Neuron (in vitro differentiated cells): ENCODE measurements around the gene DUSP7.
"Not testable (repeated sequence)": the region's sequence is repeated elsewhere in the genome, so short reads cannot be mapped to it uniquely, and the experiment has no call there.

ENCODE experiments used
- H2AFZ ChIP-seq: one replicate; pipeline ENCODE4 v1.6.1; 2013; ENCODE audit warnings: low read depth, mild to moderate bottlenecking, inconsistent platforms, low read length, moderate library complexity
- H3K27me3 ChIP-seq: one replicate; pipeline ENCODE4 v1.6.1; 2013; ENCODE audit warnings: low read length; ENCODE audit not compliant: insufficient read depth
- H3K36me3 ChIP-seq: one replicate; pipeline ENCODE4 v1.6.1; 2013; ENCODE audit warnings: low read length; ENCODE audit not compliant: insufficient read depth
- H3K4me1 ChIP-seq: one replicate; pipeline ENCODE4 v1.6.1; 2013; ENCODE audit warnings: low read length; ENCODE audit not compliant: insufficient read depth
- H3K4me3 ChIP-seq: 2 replicates; pipeline ENCODE4 v1.5.1; 2013; ENCODE audit warnings: mild to moderate bottlenecking, low read length, moderate library complexity
- H3K9me3 ChIP-seq: one replicate; pipeline ENCODE4 v1.6.1; 2013; ENCODE audit warnings: low read length

Gene DUSP7

DNA sequence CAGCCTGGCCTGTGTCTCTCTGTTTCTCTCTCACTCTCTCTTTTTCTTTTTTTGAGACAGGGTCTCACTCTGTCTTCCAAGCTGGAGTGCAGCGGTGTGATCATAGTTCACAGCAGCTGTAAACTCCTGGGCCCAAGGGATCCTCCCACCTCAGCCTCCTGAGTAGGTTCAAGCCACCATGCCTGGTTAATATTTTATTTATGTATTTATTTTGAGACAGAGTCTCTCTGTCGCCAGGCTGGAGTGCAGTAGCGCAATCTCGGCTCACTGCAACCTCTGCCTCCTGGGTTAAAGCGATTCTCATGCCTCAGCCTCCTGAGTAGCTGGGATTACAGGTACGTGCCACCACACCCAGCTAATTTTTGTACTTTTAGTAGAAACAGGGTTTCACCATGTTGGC lies 22.6 kb downstream of the DUSP7 start:
- H3K9me3 ChIP-seq, H3K4me3 ChIP-seq, H3K4me1 ChIP-seq, H3K36me3 ChIP-seq, H2AFZ ChIP-seq: not testable (repeated sequence)
- peaks cover 19% of the 10 kb centered on the region for H3K27me3 ChIP-seq

DNA sequence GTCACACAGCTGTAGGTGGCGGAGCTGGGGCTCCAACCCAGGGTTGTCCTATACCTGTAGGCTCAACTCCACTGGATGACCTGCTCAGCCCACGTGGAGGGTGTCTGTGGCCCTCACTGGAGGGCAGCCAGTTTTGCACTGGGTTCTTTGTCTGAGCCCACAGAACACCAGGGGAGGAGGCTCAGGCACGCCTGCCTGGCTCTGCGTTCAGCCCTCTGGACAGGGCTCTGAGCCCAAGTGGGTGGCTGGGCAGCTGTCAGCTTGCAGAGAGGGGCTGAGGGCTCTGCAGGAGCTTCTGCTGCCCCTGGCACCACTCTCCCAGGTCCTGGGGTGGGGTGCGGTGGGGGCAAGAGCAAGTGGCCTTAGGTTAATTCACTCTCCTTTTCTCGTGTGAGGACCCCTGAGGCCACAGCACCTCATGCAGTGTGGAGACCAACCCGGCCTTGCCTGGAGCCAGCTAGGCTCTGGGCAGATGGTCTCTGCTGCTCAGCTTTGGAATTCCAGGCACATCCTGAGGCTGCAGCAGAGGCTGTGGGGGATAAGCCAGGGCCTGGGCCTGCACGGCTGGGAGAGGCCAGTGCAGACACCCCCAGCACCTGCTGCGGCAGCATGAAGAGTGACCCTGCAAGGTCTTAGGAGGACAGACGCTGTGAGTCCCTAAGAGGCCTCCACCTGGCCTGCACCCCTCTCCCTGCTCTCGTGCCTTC lies 23.5 kb downstream of the DUSP7 start:
- H3K4me3 ChIP-seq: no peak overlapping the region
- peaks cover 3% of the 10 kb centered on the region for H3K9me3 ChIP-seq
- no peak overlapping the region for H2AFZ ChIP-seq
- peaks cover 13% of the 10 kb centered on the region for H3K27me3 ChIP-seq
- H3K4me1 ChIP-seq: peaks cover 2% of the 10 kb centered on the region
- H3K36me3 ChIP-seq: no peaks in the 10 kb centered on the region

DNA sequence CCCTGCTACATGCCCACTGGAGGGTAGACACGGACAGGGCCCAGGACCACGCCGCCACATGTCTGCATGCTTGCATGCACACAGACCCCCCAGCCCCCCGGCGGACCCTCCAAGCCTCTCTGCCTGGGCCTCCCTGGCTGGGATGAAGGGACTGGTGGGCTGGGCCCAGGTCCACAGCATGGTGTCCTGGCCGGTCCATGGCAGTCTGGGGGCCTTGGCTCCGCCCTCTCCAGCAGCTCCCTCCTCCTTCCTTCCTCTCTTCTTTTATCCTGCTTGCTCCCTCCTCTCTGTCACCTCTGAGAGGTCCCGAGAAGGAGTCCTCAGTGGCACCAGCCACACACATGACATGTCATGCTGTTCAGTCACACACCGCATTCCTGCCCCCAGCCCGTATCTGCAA lies 24.5 kb downstream of the DUSP7 start:
- Histone ChIP-seq H2AFZ (no peak overlapping the region), H3K27me3 (peaks cover 9% of the 10 kb centered on the region), H3K4me1 (peaks cover 2% of the 10 kb centered on the region), H3K36me3 (no peaks in the 10 kb centered on the region), H3K4me3 (no peak overlapping the region), H3K9me3 (peaks cover 3% of the 10 kb centered on the region)

DNA sequence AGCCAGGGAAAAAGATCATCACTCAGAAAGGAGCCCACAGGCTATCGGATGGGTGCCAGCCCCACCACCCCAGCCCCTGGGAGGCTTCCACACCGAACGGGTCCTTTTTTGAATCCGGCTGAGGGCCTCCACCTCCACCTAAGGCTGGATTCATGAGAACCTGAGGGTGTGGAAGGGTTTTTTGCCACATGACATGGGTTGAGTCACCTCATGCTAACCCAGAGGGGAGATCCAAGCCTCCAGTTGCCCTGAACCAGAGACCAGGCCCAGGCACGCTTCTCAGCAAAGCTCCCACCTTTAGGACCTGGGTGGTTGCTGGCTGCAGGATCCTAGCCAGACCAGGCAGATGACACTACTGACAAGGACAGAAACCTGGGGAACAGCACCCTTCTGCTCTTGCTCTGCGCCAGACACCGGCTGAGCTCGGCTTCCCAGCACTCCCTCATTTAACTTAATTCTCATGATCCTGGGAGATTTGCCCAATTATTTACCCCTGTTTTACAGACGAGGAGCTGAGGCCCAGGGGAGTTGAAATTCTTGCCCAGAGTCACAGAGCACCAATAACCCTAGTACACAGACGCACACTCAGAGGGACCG lies 25.6 kb downstream of the DUSP7 start:
- H3K36me3 ChIP-seq: no peaks in the 10 kb centered on the region
- peaks cover 3% of the 10 kb centered on the region for H3K9me3 ChIP-seq
- H3K4me3 ChIP-seq: no peak overlapping the region
- peaks cover 5% of the 10 kb centered on the region for H3K27me3 ChIP-seq
- H2AFZ ChIP-seq: no peak overlapping the region
- H3K4me1 ChIP-seq: peaks cover 2% of the 10 kb centered on the region

DNA sequence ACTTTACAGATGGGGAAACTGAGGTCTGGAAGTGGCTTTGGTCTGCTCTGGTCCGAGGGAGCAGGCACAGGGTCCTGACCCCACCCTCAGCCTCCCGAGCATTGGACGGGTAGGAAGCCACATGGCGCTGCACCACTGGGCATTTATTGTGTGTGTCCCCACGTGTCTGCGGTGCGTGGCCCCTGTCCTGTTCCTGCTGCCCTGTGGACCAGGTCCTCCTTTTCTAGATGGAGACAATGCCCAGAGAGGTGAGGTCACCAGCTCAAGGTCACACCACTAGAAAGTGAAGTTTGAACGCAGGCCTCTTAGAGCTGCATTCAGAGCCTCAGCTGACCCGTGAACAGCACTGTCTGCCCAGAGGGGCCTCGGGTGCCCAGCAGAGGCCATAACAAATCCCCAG lies 26.8 kb downstream of the DUSP7 start:
- H3K4me1 ChIP-seq: peaks cover 2% of the 10 kb centered on the region
- H3K9me3 ChIP-seq: peaks cover 3% of the 10 kb centered on the region
- no peaks in the 10 kb centered on the region for H3K36me3 ChIP-seq
- peaks cover 9% of the 10 kb centered on the region for H3K27me3 ChIP-seq
- no peak overlapping the region for H3K4me3 ChIP-seq
- H2AFZ ChIP-seq: no peak overlapping the region

DNA sequence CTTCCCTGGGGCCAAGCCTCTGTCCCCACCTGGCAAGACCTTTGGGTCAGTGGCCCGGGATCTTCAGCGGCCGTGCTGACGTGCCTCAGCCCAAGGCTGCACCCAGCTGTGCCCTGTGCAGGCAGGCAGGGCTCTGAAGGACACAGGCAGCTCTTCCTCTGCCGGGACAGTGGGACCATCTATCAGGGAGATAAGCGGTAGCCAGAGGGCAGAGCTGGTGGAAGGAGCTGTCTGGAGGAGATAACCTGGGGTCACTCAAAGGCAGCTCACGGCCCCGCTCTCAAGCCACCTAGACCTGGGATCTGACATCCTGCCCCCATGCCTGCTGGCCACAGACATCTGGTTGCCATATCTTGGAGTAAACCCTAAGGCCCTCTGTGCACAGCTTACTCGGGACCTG lies 27.3 kb downstream of the DUSP7 start:
- Histone ChIP-seq H2AFZ (no peak overlapping the region), H3K27me3 (peaks cover 9% of the 10 kb centered on the region), H3K4me1 (peaks cover 2% of the 10 kb centered on the region), H3K4me3 (no peak overlapping the region), H3K9me3 (peaks cover 3% of the 10 kb centered on the region), H3K36me3 (no peaks in the 10 kb centered on the region)

DNA sequence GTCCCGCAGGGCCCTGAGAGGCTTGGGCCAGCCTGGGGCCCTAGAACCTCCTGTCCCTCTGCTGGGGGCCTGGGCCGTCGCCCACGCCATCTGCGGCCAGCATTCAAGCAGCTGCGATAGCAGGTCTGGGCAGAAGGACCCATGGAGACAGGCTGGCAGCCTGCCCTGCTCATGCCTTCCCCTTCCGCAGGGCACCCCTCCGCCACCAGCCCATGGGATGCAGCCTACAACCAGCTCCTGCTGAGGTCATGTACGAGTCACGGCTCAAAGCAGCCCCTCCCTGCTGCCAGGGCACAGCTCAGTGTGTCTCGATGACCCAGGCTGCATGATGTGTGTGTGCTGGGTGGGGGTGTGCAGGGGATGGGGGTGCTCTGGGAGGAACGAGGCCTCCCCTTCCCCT lies 27.8 kb downstream of the DUSP7 start:
- Histone ChIP-seq H3K9me3 (peaks cover 3% of the 10 kb centered on the region), H2AFZ (no peak overlapping the region), H3K36me3 (no peaks in the 10 kb centered on the region), H3K4me3 (no peak overlapping the region), H3K27me3 (peaks cover 9% of the 10 kb centered on the region), H3K4me1 (peaks cover 2% of the 10 kb centered on the region)

DNA sequence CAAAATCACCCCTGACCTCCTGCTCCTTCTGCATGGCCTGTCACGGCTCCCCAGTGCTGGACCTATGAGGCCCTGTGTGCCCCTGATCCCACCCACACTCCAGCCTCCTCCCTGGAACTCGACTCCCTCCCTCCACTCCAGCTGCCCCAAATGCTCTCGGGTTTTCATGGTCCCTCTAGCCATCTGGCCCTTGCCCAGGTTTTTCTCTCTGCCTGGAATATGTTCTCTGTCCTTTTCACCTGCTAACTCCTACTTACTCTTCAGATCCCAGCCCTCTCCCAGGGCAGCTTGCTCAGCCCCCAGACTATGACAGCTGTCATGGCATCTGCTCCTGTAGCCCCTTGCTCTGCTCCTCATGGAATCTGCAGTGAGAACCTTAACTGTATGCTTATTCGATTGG lies 30.3 kb downstream of the DUSP7 start:
- Histone ChIP-seq H3K4me3 (no peak overlapping the region), H2AFZ (no peak overlapping the region), H3K4me1 (no peaks in the 10 kb centered on the region), H3K27me3 (peaks cover 9% of the 10 kb centered on the region), H3K36me3 (no peaks in the 10 kb centered on the region), H3K9me3 (no peaks in the 10 kb centered on the region)

DNA sequence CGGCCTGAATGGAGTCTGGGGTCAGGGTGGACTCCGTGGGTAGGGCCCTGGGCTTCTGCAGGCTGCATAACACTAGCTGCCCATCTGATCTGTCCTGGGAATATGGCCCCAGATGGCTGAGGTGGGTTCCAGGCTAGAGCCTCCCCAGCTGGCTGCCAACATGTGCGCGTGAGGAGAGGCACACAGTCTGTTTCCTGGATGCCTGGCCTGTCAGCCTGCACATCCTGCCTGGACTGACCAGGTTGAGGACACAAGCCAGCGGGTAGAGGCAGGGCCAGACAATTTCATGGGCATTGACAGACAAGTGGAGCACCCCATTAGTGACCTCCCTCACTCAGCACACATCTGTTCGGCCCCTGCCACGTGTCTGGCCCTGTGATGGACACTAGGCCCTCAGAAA lies 30.9 kb downstream of the DUSP7 start:
- no peaks in the 10 kb centered on the region for H3K9me3 ChIP-seq
- no peaks in the 10 kb centered on the region for H3K36me3 ChIP-seq
- H3K4me3 ChIP-seq: no peak overlapping the region
- H3K27me3 ChIP-seq: peaks cover 9% of the 10 kb centered on the region
- H2AFZ ChIP-seq: no peak overlapping the region
- H3K4me1 ChIP-seq: no peaks in the 10 kb centered on the region

DNA sequence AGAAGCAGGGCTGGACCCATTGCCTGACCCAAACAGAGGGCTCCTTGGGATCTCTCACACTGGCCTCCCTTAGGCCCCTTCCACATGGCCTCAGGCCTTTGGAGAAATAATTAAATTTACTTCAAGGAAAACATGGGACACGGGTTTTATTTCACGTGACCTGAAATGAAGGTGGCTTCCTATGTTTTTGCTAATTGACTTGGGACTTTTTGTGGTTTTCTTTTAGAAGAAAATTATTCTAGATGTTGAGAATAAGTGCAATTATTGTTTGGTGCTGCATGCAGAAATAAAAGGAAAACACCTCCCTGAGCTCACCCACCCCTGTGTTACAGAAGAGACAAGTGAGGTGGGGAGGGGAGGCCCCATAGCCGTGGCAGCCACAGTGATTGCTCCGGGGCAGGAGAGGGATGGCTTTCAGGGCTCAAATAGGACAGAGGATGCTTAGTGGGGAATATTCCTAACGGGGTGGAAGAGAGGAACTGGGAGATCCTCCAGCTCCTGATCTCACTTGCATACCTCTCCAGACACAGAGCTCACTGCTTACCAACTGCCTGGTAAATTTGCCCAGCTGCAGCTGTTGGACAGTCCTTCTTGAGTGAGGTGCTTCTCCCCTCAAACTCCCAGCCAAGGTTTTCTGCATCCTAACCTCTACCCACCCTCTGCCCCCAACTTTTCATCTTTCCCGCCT lies 31.5 kb downstream of the DUSP7 start:
- Histone ChIP-seq H3K27me3 (peaks cover 9% of the 10 kb centered on the region), H3K4me1 (no peaks in the 10 kb centered on the region), H3K9me3 (no peaks in the 10 kb centered on the region), H3K4me3 (no peak overlapping the region), H3K36me3 (no peaks in the 10 kb centered on the region), H2AFZ (no peak overlapping the region)

DNA sequence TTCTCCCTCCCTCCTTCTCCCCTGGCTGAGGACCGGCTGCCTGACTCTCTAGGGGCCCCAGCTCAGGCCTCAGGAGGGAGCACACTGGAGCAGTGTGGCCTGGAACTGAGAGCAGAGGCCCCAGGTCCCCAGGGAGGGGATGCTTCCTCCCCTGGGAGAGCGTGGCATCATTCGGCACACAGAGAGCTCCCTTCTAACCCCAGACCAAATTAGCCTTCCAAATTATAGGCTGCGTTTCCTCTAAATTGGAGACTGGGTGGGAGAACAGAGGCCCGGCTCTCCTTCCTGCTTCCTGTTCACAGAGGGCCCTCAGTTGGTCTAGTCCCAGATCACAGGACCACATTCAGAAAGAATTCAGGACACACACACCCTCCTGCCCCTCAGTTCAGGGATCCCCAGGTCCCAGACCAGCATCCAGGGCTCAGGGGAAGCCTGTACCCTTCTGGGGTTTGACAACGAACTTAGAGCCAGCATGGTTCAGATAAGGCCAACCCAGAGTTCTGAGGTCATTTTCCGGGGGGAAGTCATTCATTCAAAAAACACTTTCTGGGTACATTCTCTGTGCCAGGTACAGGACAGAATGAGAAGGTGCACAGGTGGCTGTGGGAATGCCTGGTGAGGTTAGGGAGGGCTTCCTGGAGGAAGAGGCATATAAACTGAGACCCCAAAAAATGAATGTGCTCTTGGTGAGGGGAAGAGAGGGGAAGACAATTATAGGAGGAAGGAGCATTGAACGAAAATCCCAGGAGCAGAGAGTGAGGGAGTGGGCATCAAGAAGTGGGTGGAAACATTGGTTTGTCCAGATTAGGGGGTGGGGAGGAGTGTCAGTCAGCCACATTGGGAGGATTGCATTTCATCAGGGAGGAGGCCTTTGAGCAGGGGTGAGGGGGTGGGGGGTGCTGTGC lies 32.3 kb downstream of the DUSP7 start:
- Histone ChIP-seq H3K4me1 (no peaks in the 10 kb centered on the region), H3K36me3 (no peaks in the 10 kb centered on the region), H3K4me3 (no peak overlapping the region), H3K9me3 (no peaks in the 10 kb centered on the region), H2AFZ (no peak overlapping the region), H3K27me3 (peaks cover 9% of the 10 kb centered on the region)

DNA sequence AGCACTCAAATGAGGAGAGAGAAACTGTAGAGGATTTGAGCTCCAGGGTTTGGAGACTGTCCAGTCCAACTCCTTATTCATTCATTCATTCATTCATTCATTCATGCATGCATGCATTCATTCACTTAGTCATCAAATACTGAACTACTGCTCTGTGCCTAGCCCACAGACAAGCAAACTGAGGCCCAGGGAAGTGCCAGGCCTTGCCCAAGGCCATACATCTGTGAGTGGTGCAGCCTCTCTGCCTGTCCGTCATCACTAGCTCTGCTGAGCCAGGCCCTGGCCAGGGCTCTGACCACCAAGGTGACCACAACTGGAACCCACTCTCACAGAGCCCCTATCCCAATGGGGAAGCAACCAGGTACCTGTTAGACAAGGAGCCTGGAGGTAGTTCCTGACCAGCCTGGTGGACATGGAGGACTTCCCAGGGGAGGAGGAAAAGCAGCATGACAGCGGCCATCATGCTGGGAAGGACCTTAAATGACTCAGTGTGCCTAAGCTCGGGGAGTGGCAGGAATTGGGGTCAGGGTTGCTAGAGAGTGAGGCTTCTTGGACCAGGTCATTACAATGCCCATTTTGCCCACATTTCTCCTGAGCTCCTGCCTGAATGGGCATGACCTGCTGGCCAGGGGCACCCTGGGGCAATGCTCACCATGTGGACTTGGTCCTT lies 33.1 kb downstream of the DUSP7 start:
- H3K36me3 ChIP-seq: no peaks in the 10 kb centered on the region
- peaks cover 9% of the 10 kb centered on the region for H3K27me3 ChIP-seq
- no peaks in the 10 kb centered on the region for H3K9me3 ChIP-seq
- H3K4me3 ChIP-seq: no peak overlapping the region
- H2AFZ ChIP-seq: no peak overlapping the region
- no peaks in the 10 kb centered on the region for H3K4me1 ChIP-seq
